ENCODE data around the gene ITGA8.
"Not testable (repeated sequence)": the region's sequence is repeated elsewhere in the genome, so short reads cannot be mapped to it uniquely, and the experiment has no call there.

Gene ITGA8

GRCh38 chr10:15609246-15609645, 110.5 kb downstream of the ITGA8 start:
- peak; percentile 25 for DNase-seq (ENCODE audit: low read depth)

- DNase-seq (ENCODE audit: low read depth), result no peak
Observed at GRCh38 chr10:15606377-15606776, 113.3 kb downstream of the ITGA8 start.

GRCh38 chr10:15605740-15606369, 113.9 kb downstream of the ITGA8 start:
- no peak for DNase-seq (ENCODE audit: low read depth)

GRCh38 chr10:15603446-15604011, 116.2 kb downstream of the ITGA8 start:
- DNase-seq (ENCODE audit: low read depth), result no peak

GRCh38 chr10:15601819-15602218, 117.9 kb downstream of the ITGA8 start:
- no peak for DNase-seq (ENCODE audit: low read depth)

- DNase-seq (ENCODE audit: low read depth), result no peak
Observed at GRCh38 chr10:15595260-15595659, 124.5 kb downstream of the ITGA8 start.

- DNase-seq (ENCODE audit: low read depth), result no peak
Observed at GRCh38 chr10:15591937-15592336, 127.8 kb downstream of the ITGA8 start.

- DNase-seq (ENCODE audit: low read depth), result no peak
Observed at GRCh38 chr10:15591431-15591830, 128.3 kb downstream of the ITGA8 start.

- no peak for DNase-seq (ENCODE audit: low read depth)
Observed at GRCh38 chr10:15588635-15589508, 130.8 kb downstream of the ITGA8 start.

GRCh38 chr10:15588151-15588550, 131.6 kb downstream of the ITGA8 start:
- no peak for DNase-seq (ENCODE audit: low read depth)

GRCh38 chr10:15587271-15587670, 132.5 kb downstream of the ITGA8 start:
- no peak for DNase-seq (ENCODE audit: low read depth)

GRCh38 chr10:15585303-15585715, 134.4 kb downstream of the ITGA8 start:
- no peak for DNase-seq (ENCODE audit: low read depth)

GRCh38 chr10:15582972-15583371, 136.8 kb downstream of the ITGA8 start:
- not testable (repeated sequence) for DNase-seq (ENCODE audit: low read depth)

- DNase-seq (ENCODE audit: low read depth), result no peak
Observed at GRCh38 chr10:15579605-15580004, 140.1 kb downstream of the ITGA8 start.

GRCh38 chr10:15572531-15573045, 147.1 kb downstream of the ITGA8 start:
- DNase-seq (ENCODE audit: low read depth), result no peak

GRCh38 chr10:15571575-15571974, 148.1 kb downstream of the ITGA8 start:
- no peak for DNase-seq (ENCODE audit: low read depth)

- no peak for DNase-seq (ENCODE audit: low read depth)
Observed at GRCh38 chr10:15570738-15571339, 148.9 kb downstream of the ITGA8 start.

GRCh38 chr10:15567952-15568351, 151.8 kb downstream of the ITGA8 start:
- DNase-seq (ENCODE audit: low read depth), result no peak

GRCh38 chr10:15563246-15563645, 156.5 kb downstream of the ITGA8 start:
- DNase-seq (ENCODE audit: low read depth), result no peak

- no peak for DNase-seq (ENCODE audit: low read depth)
Observed at GRCh38 chr10:15562578-15562977, 157.1 kb downstream of the ITGA8 start.

- no peak for DNase-seq (ENCODE audit: low read depth)
Observed at GRCh38 chr10:15562116-15562515, 157.6 kb downstream of the ITGA8 start.

- no peak for DNase-seq (ENCODE audit: low read depth)
Observed at GRCh38 chr10:15558136-15558535, 161.6 kb downstream of the ITGA8 start.
